Upper lobe of left lung (tissue), 6 donors: Measurements from ENCODE around the gene DST. TPM values are rescaled to one million over a fixed set of nuclear protein-coding genes. Genes with fewer than 3 reads are reported as not detected.

Experiments used
- ATAC-seq, 2 donors: fragments of 200-7000 bp; cut with Tn5 transposase; one replicate each; pipeline ENCODE4 v1.9.1; 2022; ENCODE audit warnings: mild to moderate bottlenecking in 2 of 2, moderate library complexity in 2 of 2; ENCODE audit not compliant: low FRiP score in 2 of 2
- DNase-seq, 2 donors: peaks; one replicate each; pipeline ENCODE4 v3.0.0-alpha.2; 2019 to 2020
- H3K27ac ChIP-seq, 4 donors: fragments of 200-600 bp; sonication (generic); one replicate each; pipeline ENCODE4 v1.5.1; 2016 to 2019
- H3K27me3 ChIP-seq, 4 donors: fragments of 200-600 bp; sonication (generic); one replicate each; pipeline ENCODE4 v1.5.1; 2017 to 2019
- H3K36me3 ChIP-seq, 4 donors: fragments of 200-600 bp; sonication (generic); one replicate each; pipeline ENCODE4 v1.5.1; 2016 to 2019
- H3K4me1 ChIP-seq, 4 donors: fragments of 200-600 bp; sonication (generic); one replicate each; pipeline ENCODE4 v1.5.1; 2018 to 2019
- H3K4me3 ChIP-seq, 4 donors: fragments of 200-600 bp; sonication (generic); one replicate each; pipeline ENCODE4 v1.5.1; 2017 to 2019; ENCODE audit warnings: mild to moderate bottlenecking in 2 of 4, moderate library complexity in 1 of 4
- H3K9me3 ChIP-seq, 4 donors: fragments of 200-600 bp; sonication (generic); one replicate each; pipeline ENCODE4 v1.5.1; 2018 to 2019
- EP300 ChIP-seq, 4 donors: sonication (generic); formaldehyde crosslinking; IDR thresholded peaks; one replicate each; pipeline ENCODE4 v1.5.1; 2017; ENCODE audit warnings: antibody characterized with exemption in 4 of 4, control low read depth in 2 of 4
- POLR2A ChIP-seq, 4 donors: fragments of 450-650 bp; IDR thresholded peaks; one replicate each; pipeline ENCODE4 v1.5.1; 2016 to 2017; ENCODE audit warnings: antibody characterized with exemption in 4 of 4, mild to moderate bottlenecking in 2 of 4
- POLR2AphosphoS5 ChIP-seq, 2 donors: sonication (generic); formaldehyde crosslinking; IDR thresholded peaks; one replicate each; pipeline ENCODE4 v1.5.1; 2017; ENCODE audit warnings: antibody characterized with exemption in 2 of 2
- WGBS, 2 donors: methylation state at CpG; one replicate each; pipeline ENCODE4 v1.1.5; 2017 to 2018; 5-methylcytosine and 5-hydroxymethylcytosine counted together
- total RNA-seq, 6 donors: library from RNA; depleted of rRNA in 4 of 6; stranded (reverse); fragments of >200 nt in 4 of 6; gene quantifications; one replicate each; pipeline versions ENCODE4 v1.1.0 to v1.2.1, GENCODE V29; 2016 to 2021
- TF ChIP-seq, protein P1 (sequence below), 6 experiments: fragments of 450-650 bp in 4 of 6; fragments of 200-600 bp in 2 of 6; sonication (generic) in 2 of 6; IDR thresholded peaks; one replicate each; pipeline ENCODE4 v1.5.1; 2016 to 2019; ENCODE audit warnings: antibody characterized with exemption in 6 of 6
- donor health status: DM: no; HTN: no; CAD: no; lungs with moderate emphysema.
- donor health status: DM: no; HTN: yes; CAD: no; lungs with severe emphysema.

DST gene
- total RNA-seq, 6 donors from 2014 or later, result 241 to 477 (median 341) TPM

DNA sequence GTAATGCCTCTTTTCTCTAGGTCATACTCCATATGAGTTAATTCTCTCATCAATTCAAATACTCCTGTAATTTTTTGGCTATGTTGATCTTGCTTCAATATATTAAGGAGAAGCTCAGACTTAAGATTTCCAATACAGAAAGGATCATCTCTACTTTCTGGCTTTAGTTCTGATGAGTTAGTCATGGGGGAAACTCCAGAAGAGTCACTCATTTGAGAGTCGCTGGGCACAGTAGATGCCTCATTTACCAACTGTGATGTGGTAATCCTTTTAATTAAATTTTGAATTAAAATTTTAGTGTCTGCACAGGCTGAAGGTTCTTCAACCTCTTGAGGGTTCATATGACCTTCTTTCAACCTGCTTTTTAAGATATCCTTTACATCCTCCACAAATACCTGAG lies 38.5 kb downstream of the DST start:
- no peaks in the 10 kb centered on the region for H3K4me1 ChIP-seq
- ATAC-seq, result no peak
- WGBS, 2 donors, result 91 to 100% methylated on average over 1 of the region's 1 CpG
- H3K27ac ChIP-seq, result no peak overlapping the region
- peaks cover 0 to 37% (median 0%) of the 10 kb centered on the region in 4 donors for H3K36me3 ChIP-seq
- no peak overlapping the region for H3K4me3 ChIP-seq
- no peaks in the 10 kb centered on the region for H3K27me3 ChIP-seq
- TF ChIP-seq, protein P1, sequence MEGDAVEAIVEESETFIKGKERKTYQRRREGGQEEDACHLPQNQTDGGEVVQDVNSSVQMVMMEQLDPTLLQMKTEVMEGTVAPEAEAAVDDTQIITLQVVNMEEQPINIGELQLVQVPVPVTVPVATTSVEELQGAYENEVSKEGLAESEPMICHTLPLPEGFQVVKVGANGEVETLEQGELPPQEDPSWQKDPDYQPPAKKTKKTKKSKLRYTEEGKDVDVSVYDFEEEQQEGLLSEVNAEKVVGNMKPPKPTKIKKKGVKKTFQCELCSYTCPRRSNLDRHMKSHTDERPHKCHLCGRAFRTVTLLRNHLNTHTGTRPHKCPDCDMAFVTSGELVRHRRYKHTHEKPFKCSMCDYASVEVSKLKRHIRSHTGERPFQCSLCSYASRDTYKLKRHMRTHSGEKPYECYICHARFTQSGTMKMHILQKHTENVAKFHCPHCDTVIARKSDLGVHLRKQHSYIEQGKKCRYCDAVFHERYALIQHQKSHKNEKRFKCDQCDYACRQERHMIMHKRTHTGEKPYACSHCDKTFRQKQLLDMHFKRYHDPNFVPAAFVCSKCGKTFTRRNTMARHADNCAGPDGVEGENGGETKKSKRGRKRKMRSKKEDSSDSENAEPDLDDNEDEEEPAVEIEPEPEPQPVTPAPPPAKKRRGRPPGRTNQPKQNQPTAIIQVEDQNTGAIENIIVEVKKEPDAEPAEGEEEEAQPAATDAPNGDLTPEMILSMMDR (IDR thresholded peaks at IDR 0.05), result no peak
- TF ChIP-seq POLR2AphosphoS5 (IDR thresholded peaks at IDR 0.05) (no peak), EP300 (IDR thresholded peaks at IDR 0.05) (no peak), POLR2A (IDR thresholded peaks at IDR 0.05) (no peak)
- no peaks in the 10 kb centered on the region for H3K9me3 ChIP-seq
- no peak for DNase-seq

DNA sequence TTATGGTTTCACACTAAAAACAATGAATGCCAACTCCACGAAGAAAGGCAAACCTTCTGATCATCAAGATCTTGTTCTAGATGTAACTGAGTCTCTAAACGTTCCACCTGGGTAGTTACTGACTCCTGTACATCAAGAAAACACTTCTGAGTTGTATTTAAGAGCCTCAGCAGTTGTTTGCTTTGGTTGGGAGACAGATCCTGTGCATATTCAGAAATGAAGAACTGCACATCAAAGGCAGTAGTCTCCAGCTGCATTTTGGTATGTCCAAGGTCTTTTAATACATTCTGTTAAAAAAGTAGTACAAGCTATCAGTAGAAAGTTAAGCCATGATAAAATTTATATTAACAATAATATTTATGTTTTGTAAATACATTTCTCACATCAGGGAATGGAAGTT lies 41.3 kb downstream of the DST start:
- DNase-seq (no peak), ATAC-seq (no peak)
- no peaks in the 10 kb centered on the region for H3K9me3 ChIP-seq
- no peaks in the 10 kb centered on the region for H3K4me1 ChIP-seq
- no peak overlapping the region for H3K4me3 ChIP-seq
- H3K36me3 ChIP-seq, result peaks cover 0 to 40% (median 0%) of the 10 kb centered on the region in 4 donors
- TF ChIP-seq POLR2AphosphoS5 (IDR thresholded peaks at IDR 0.05) (no peak), POLR2A (IDR thresholded peaks at IDR 0.05) (no peak), EP300 (IDR thresholded peaks at IDR 0.05) (no peak)
- TF ChIP-seq, protein P1 (IDR thresholded peaks at IDR 0.05), result no peak
- no peak overlapping the region for H3K27ac ChIP-seq
- H3K27me3 ChIP-seq, result no peaks in the 10 kb centered on the region
- WGBS, 2 donors, result 59 to 73% methylated on average over 2 of the region's 2 CpGs

DNA sequence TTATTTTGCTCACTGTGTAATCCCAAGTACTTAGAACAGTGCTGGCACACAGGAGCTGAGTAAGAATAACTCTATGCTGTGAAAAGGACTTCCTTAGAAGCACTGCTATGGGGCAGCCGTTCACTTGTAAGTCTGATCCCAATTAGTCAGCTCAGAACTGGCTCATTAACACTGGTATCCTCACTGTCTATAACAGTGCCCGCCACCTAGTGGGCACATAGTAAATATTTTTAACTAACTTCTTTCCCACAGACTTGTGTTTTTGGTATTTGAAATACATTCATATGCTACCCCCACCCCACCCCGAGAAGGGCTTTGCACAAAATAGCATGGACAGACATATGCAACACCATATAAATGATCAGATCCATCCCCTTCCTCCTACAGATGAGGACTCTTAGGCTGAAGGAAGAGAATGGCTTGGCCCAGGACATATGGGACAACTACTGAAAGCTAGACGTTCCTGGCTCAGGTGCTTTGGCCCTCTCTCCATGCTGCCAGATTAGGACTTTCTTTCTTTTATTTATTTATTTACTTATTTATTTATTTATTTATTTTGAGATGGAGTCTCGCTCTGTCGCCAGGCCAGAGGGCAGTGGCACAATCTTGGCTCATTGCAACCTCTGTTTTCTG lies 47.1 kb downstream of the DST start:
- ATAC-seq (peak; percentile 76 to 77), DNase-seq (peak in 1 of 2 donors; percentile 39)
- H3K36me3 ChIP-seq, result peaks cover 0 to 39% (median 0%) of the 10 kb centered on the region in 4 donors
- no peaks in the 10 kb centered on the region for H3K27me3 ChIP-seq
- peak overlapping the region in 1 of 4 donors; percentile 26 for H3K27ac ChIP-seq
- no peak overlapping the region for H3K4me3 ChIP-seq
- peaks cover 0 to 7% (median 2%) of the 10 kb centered on the region in 4 donors for H3K4me1 ChIP-seq
- H3K9me3 ChIP-seq, result no peaks in the 10 kb centered on the region
- TF ChIP-seq EP300 (IDR thresholded peaks at IDR 0.05), result no peak
- TF ChIP-seq POLR2A (IDR thresholded peaks at IDR 0.05), result no peak
- TF ChIP-seq, protein P1 (IDR thresholded peaks at IDR 0.05), result peak; percentile 29 to 56 (median 50)
- TF ChIP-seq POLR2AphosphoS5 (IDR thresholded peaks at IDR 0.05), result no peak
- 50 to 54% methylated on average over 6 of the region's 6 CpGs for WGBS, 2 donors

DNA sequence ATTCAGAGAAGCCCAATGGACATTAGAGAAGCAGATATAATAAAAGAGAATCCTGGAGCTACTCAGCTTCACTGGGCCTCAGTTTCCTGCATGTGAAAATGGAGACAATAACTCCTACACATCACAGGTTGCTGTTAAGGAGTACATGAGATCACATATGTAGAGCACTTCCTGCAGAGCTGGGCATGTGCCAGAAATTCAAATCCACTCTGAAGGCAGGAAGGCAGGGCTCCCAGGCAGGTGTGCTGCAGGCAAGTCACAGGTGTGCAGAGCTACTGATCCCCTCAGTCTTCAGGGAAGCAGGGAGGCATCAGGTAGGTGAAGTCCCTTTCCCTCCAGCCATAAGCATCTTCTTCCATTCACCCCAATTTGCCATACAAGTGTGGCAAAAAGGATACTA lies 48.0 kb downstream of the DST start:
- H3K36me3 ChIP-seq, result peaks cover 0 to 33% (median 0%) of the 10 kb centered on the region in 4 donors
- peak in 1 of 2 donors; percentile 34 for DNase-seq
- peak overlapping the region in 2 of 4 donors; percentile 20 to 26 for H3K27ac ChIP-seq
- H3K27me3 ChIP-seq, result no peaks in the 10 kb centered on the region
- TF ChIP-seq EP300 (IDR thresholded peaks at IDR 0.05) (no peak), POLR2AphosphoS5 (IDR thresholded peaks at IDR 0.05) (no peak), POLR2A (IDR thresholded peaks at IDR 0.05) (no peak)
- TF ChIP-seq, protein P1 (IDR thresholded peaks at IDR 0.05), result no peak
- H3K4me1 ChIP-seq, result peaks cover 0 to 7% (median 2%) of the 10 kb centered on the region in 4 donors
- H3K4me3 ChIP-seq, result no peak overlapping the region
- peak in 1 of 2 donors; percentile 28 for ATAC-seq
- no peaks in the 10 kb centered on the region for H3K9me3 ChIP-seq
